ENCODE data around the gene CLEC17A. TPM values are rescaled to one million over a fixed set of nuclear protein-coding genes. Genes with fewer than 3 reads are reported as not detected.
"Not testable (repeated sequence)": the region's sequence is repeated elsewhere in the genome, so short reads cannot be mapped to it uniquely, and the experiment has no call there.

CLEC17A gene
- polyA plus RNA-seq, 2 donors = 0.01 to 0.08 TPM

GRCh38 chr19:14575428-14575980 is 7.4 kb upstream of the CLEC17A start:
- Histone ChIP-seq H3K27me3 (ENCODE audit: control insufficient read depth in 1 of 2, insufficient read depth in 2 of 2, low read length in 2 of 2) (no peaks in the 10 kb centered on the region), H3K36me3 (ENCODE audit: control insufficient read depth in 2 of 2, insufficient read depth in 2 of 2, low read length in 1 of 2) (no peaks in the 10 kb centered on the region), H3K27ac (ENCODE audit: low read depth in 2 of 2, low read length in 1 of 2) (no peak overlapping the region), H3K4me1 (ENCODE audit: control insufficient read depth in 2 of 2, insufficient read depth in 2 of 2, low read length in 1 of 2) (peaks cover 0 to 9% of the 10 kb centered on the region in 2 donors), H3K9me3 (ENCODE audit: control insufficient read depth in 2 of 2, insufficient read depth in 1 of 2, low read depth in 1 of 2, low read length in 1 of 2) (no peaks in the 10 kb centered on the region), H3K4me3 (ENCODE audit: low read depth in 1 of 2, low read length in 2 of 2) (no peak overlapping the region)
- 80 to 83% methylated on average over 6 of the region's 6 CpGs for WGBS, 2 donors

- H3K27ac ChIP-seq (ENCODE audit: low read depth in 2 of 2, low read length in 1 of 2) = no peak overlapping the region
- 77 to 81% methylated on average over 8 of the region's 8 CpGs for WGBS, 2 donors
- H3K4me3 ChIP-seq (ENCODE audit: low read depth in 1 of 2, low read length in 2 of 2) = no peak overlapping the region
- H3K4me1 ChIP-seq (ENCODE audit: control insufficient read depth in 2 of 2, insufficient read depth in 2 of 2, low read length in 1 of 2) = no peaks in the 10 kb centered on the region
- H3K9me3 ChIP-seq (ENCODE audit: control insufficient read depth in 2 of 2, insufficient read depth in 1 of 2, low read depth in 1 of 2, low read length in 1 of 2) = no peaks in the 10 kb centered on the region
- H3K27me3 ChIP-seq (ENCODE audit: control insufficient read depth in 1 of 2, insufficient read depth in 2 of 2, low read length in 2 of 2) = no peaks in the 10 kb centered on the region
- H3K36me3 ChIP-seq (ENCODE audit: control insufficient read depth in 2 of 2, insufficient read depth in 2 of 2, low read length in 1 of 2) = no peaks in the 10 kb centered on the region
Measured at GRCh38 chr19:14576363-14576762, 6.5 kb upstream of the CLEC17A start.

GRCh38 chr19:14577264-14577663 is 5.6 kb upstream of the CLEC17A start:
- H3K27me3 ChIP-seq (ENCODE audit: control insufficient read depth in 1 of 2, insufficient read depth in 2 of 2, low read length in 2 of 2) = no peaks in the 10 kb centered on the region
- H3K27ac ChIP-seq (ENCODE audit: low read depth in 2 of 2, low read length in 1 of 2) = no peak overlapping the region
- 76 to 80% methylated on average over 5 of the region's 5 CpGs for WGBS, 2 donors
- no peak overlapping the region for H3K4me3 ChIP-seq (ENCODE audit: low read depth in 1 of 2, low read length in 2 of 2)
- H3K9me3 ChIP-seq (ENCODE audit: control insufficient read depth in 2 of 2, insufficient read depth in 1 of 2, low read depth in 1 of 2, low read length in 1 of 2) = no peaks in the 10 kb centered on the region
- H3K36me3 ChIP-seq (ENCODE audit: control insufficient read depth in 2 of 2, insufficient read depth in 2 of 2, low read length in 1 of 2) = no peaks in the 10 kb centered on the region
- H3K4me1 ChIP-seq (ENCODE audit: control insufficient read depth in 2 of 2, insufficient read depth in 2 of 2, low read length in 1 of 2) = no peaks in the 10 kb centered on the region

- WGBS, 2 donors = 47 to 50% methylated on average over 6 of the region's 6 CpGs
Measured at GRCh38 chr19:14577885-14578427, 4.9 kb upstream of the CLEC17A start.

GRCh38 chr19:14580623-14581237 is 2.2 kb upstream of the CLEC17A start:
- no peaks in the 10 kb centered on the region for H3K36me3 ChIP-seq (ENCODE audit: control insufficient read depth in 2 of 2, insufficient read depth in 2 of 2, low read length in 1 of 2)
- no peak overlapping the region for H3K27ac ChIP-seq (ENCODE audit: low read depth in 2 of 2, low read length in 1 of 2)
- H3K4me1 ChIP-seq (ENCODE audit: control insufficient read depth in 2 of 2, insufficient read depth in 2 of 2, low read length in 1 of 2) = no peaks in the 10 kb centered on the region
- H3K9me3 ChIP-seq (ENCODE audit: control insufficient read depth in 2 of 2, insufficient read depth in 1 of 2, low read depth in 1 of 2, low read length in 1 of 2) = no peaks in the 10 kb centered on the region
- 54 to 58% methylated on average over 6 of the region's 6 CpGs for WGBS, 2 donors
- no peaks in the 10 kb centered on the region for H3K27me3 ChIP-seq (ENCODE audit: control insufficient read depth in 1 of 2, insufficient read depth in 2 of 2, low read length in 2 of 2)
- no peak overlapping the region for H3K4me3 ChIP-seq (ENCODE audit: low read depth in 1 of 2, low read length in 2 of 2)

More at GRCh38 chr19:14577885-14578427, 4.9 kb upstream of the CLEC17A start:
- H3K9me3 ChIP-seq (ENCODE audit: control insufficient read depth in 2 of 2, insufficient read depth in 1 of 2, low read depth in 1 of 2, low read length in 1 of 2) = no peaks in the 10 kb centered on the region
- H3K27ac ChIP-seq (ENCODE audit: low read depth in 2 of 2, low read length in 1 of 2) = no peak overlapping the region
- no peaks in the 10 kb centered on the region for H3K27me3 ChIP-seq (ENCODE audit: control insufficient read depth in 1 of 2, insufficient read depth in 2 of 2, low read length in 2 of 2)
- H3K4me1 ChIP-seq (ENCODE audit: control insufficient read depth in 2 of 2, insufficient read depth in 2 of 2, low read length in 1 of 2) = no peaks in the 10 kb centered on the region
- H3K36me3 ChIP-seq (ENCODE audit: control insufficient read depth in 2 of 2, insufficient read depth in 2 of 2, low read length in 1 of 2) = no peaks in the 10 kb centered on the region
- no peak overlapping the region for H3K4me3 ChIP-seq (ENCODE audit: low read depth in 1 of 2, low read length in 2 of 2)

- not testable (repeated sequence) for H3K4me1 ChIP-seq (ENCODE audit: control insufficient read depth in 2 of 2, insufficient read depth in 2 of 2, low read length in 1 of 2); H3K36me3 ChIP-seq (ENCODE audit: control insufficient read depth in 2 of 2, insufficient read depth in 2 of 2, low read length in 1 of 2); H3K9me3 ChIP-seq (ENCODE audit: control insufficient read depth in 2 of 2, insufficient read depth in 1 of 2, low read depth in 1 of 2, low read length in 1 of 2); H3K27me3 ChIP-seq (ENCODE audit: control insufficient read depth in 1 of 2, insufficient read depth in 2 of 2, low read length in 2 of 2); H3K4me3 ChIP-seq (ENCODE audit: low read depth in 1 of 2, low read length in 2 of 2); H3K27ac ChIP-seq (ENCODE audit: low read depth in 2 of 2, low read length in 1 of 2)
- WGBS, 2 donors = 87 to 92% methylated on average over 4 of the region's 5 CpGs
Measured at GRCh38 chr19:14584372-14584771, 1.5 kb downstream of the CLEC17A start.

GRCh38 chr19:14585187-14585586 is 2.3 kb downstream of the CLEC17A start:
- not testable (repeated sequence) for H3K4me3 ChIP-seq (ENCODE audit: low read depth in 1 of 2, low read length in 2 of 2); H3K9me3 ChIP-seq (ENCODE audit: control insufficient read depth in 2 of 2, insufficient read depth in 1 of 2, low read depth in 1 of 2, low read length in 1 of 2); H3K4me1 ChIP-seq (ENCODE audit: control insufficient read depth in 2 of 2, insufficient read depth in 2 of 2, low read length in 1 of 2); H3K36me3 ChIP-seq (ENCODE audit: control insufficient read depth in 2 of 2, insufficient read depth in 2 of 2, low read length in 1 of 2); H3K27me3 ChIP-seq (ENCODE audit: control insufficient read depth in 1 of 2, insufficient read depth in 2 of 2, low read length in 2 of 2); H3K27ac ChIP-seq (ENCODE audit: low read depth in 2 of 2, low read length in 1 of 2)
- WGBS, 2 donors = 52 to 58% methylated on average over 3 of the region's 3 CpGs

GRCh38 chr19:14589433-14589832 is 6.5 kb downstream of the CLEC17A start:
- not testable (repeated sequence) for H3K9me3 ChIP-seq (ENCODE audit: control insufficient read depth in 2 of 2, insufficient read depth in 1 of 2, low read depth in 1 of 2, low read length in 1 of 2)
- 59 to 75% methylated on average over 3 to 4 of the region's 4 CpGs for WGBS, 2 donors

GRCh38 chr19:14595558-14595957 is 12.7 kb downstream of the CLEC17A start:
- 86 to 90% methylated on average over 3 of the region's 3 CpGs for WGBS, 2 donors
- Histone ChIP-seq H3K36me3 (ENCODE audit: control insufficient read depth in 2 of 2, insufficient read depth in 2 of 2, low read length in 1 of 2) (no peaks in the 10 kb centered on the region), H3K4me3 (ENCODE audit: low read depth in 1 of 2, low read length in 2 of 2) (no peak overlapping the region), H3K27ac (ENCODE audit: low read depth in 2 of 2, low read length in 1 of 2) (no peak overlapping the region), H3K4me1 (ENCODE audit: control insufficient read depth in 2 of 2, insufficient read depth in 2 of 2, low read length in 1 of 2) (no peaks in the 10 kb centered on the region), H3K27me3 (ENCODE audit: control insufficient read depth in 1 of 2, insufficient read depth in 2 of 2, low read length in 2 of 2) (no peaks in the 10 kb centered on the region), H3K9me3 (ENCODE audit: control insufficient read depth in 2 of 2, insufficient read depth in 1 of 2, low read depth in 1 of 2, low read length in 1 of 2) (no peaks in the 10 kb centered on the region)

More at GRCh38 chr19:14589433-14589832, 6.5 kb downstream of the CLEC17A start:
- not testable (repeated sequence) for H3K4me3 ChIP-seq (ENCODE audit: low read depth in 1 of 2, low read length in 2 of 2); H3K4me1 ChIP-seq (ENCODE audit: control insufficient read depth in 2 of 2, insufficient read depth in 2 of 2, low read length in 1 of 2); H3K36me3 ChIP-seq (ENCODE audit: control insufficient read depth in 2 of 2, insufficient read depth in 2 of 2, low read length in 1 of 2); H3K27ac ChIP-seq (ENCODE audit: low read depth in 2 of 2, low read length in 1 of 2); H3K27me3 ChIP-seq (ENCODE audit: control insufficient read depth in 1 of 2, insufficient read depth in 2 of 2, low read length in 2 of 2)

All from esophagus (tissue), 2 donors.